ENCODE measurements around the gene LOXL3.

LOXL3 gene

GRCh38 chr2:74551942-74552913 lies 1.5 kb downstream of the LOXL3 start:
- no peak for DNase-seq (ENCODE audit: low read depth)

GRCh38 chr2:74551530-74551929 lies 2.2 kb downstream of the LOXL3 start:
- no peak for DNase-seq (ENCODE audit: low read depth)

- no peak for DNase-seq (ENCODE audit: low read depth)
These were observed 3.5 kb downstream of the LOXL3 start for GRCh38 chr2:74550231-74550630.

GRCh38 chr2:74548900-74549826 lies 4.6 kb downstream of the LOXL3 start:
- peak; percentile 80 for DNase-seq (ENCODE audit: low read depth)

- no peak for DNase-seq (ENCODE audit: low read depth)
These were observed 5.3 kb downstream of the LOXL3 start for GRCh38 chr2:74548285-74548899.

- no peak for DNase-seq (ENCODE audit: low read depth)
These were observed 7.7 kb downstream of the LOXL3 start for GRCh38 chr2:74546004-74546403.

GRCh38 chr2:74544634-74545033 lies 9.1 kb downstream of the LOXL3 start:
- peak; percentile 31 for DNase-seq (ENCODE audit: low read depth)

GRCh38 chr2:74542978-74543377 lies 10.8 kb downstream of the LOXL3 start:
- DNase-seq (ENCODE audit: low read depth): no peak

- no peak for DNase-seq (ENCODE audit: low read depth)
These were observed 13.5 kb downstream of the LOXL3 start for GRCh38 chr2:74540291-74540690.

GRCh38 chr2:74538881-74539339 lies 14.8 kb downstream of the LOXL3 start:
- DNase-seq (ENCODE audit: low read depth): no peak

- DNase-seq (ENCODE audit: low read depth): no peak
These were observed 16.6 kb downstream of the LOXL3 start for GRCh38 chr2:74537140-74537539.

- DNase-seq (ENCODE audit: low read depth): no peak
These were observed 17.4 kb downstream of the LOXL3 start for GRCh38 chr2:74536166-74536950.

GRCh38 chr2:74535440-74535965 lies 18.2 kb downstream of the LOXL3 start:
- no peak for DNase-seq (ENCODE audit: low read depth)

- DNase-seq (ENCODE audit: low read depth): no peak
These were observed 19.3 kb downstream of the LOXL3 start for GRCh38 chr2:74534411-74534810.

GRCh38 chr2:74533464-74533863 lies 20.3 kb downstream of the LOXL3 start:
- no peak for DNase-seq (ENCODE audit: low read depth)

- peak; percentile 69 for DNase-seq (ENCODE audit: low read depth)
These were observed 21.5 kb downstream of the LOXL3 start for GRCh38 chr2:74532222-74532621.

GRCh38 chr2:74531666-74532065 lies 22.1 kb downstream of the LOXL3 start:
- no peak for DNase-seq (ENCODE audit: low read depth)

- DNase-seq (ENCODE audit: low read depth): peak; percentile 66
These were observed 23.2 kb downstream of the LOXL3 start for GRCh38 chr2:74530239-74531187.

- peak; percentile 100 for DNase-seq (ENCODE audit: low read depth)
These were observed 24.1 kb downstream of the LOXL3 start, which contains the start of the genes AUP1 and HTRA2 for GRCh38 chr2:74529357-74530238. TSS of gene AUP1 (minus strand) at chr2:74529706. CDS start at chr2:74529629, 77 bp downstream. TSS of gene HTRA2 (plus strand) at chr2:74529933. CDS start at chr2:74530007, 74 bp downstream.
